Testis (tissue), 3 donors: ENCODE measurements around the gene TLR4. TPM values are rescaled to one million over a fixed set of nuclear protein-coding genes. Genes with fewer than 3 reads are reported as not detected.

Experiments
- DNase-seq: peaks from one replicate; pipeline ENCODE4 v3.0.0-alpha.2; 2019
- H3K27ac ChIP-seq, 2 donors: fragments of 200-600 bp; sonication (generic); one replicate each; pipeline ENCODE4 v1.5.1; 2019
- H3K27me3 ChIP-seq: fragments of 200-600 bp; sonication (generic); one replicate; pipeline ENCODE4 v1.5.1; 2019
- H3K36me3 ChIP-seq: fragments of 200-600 bp; sonication (generic); one replicate; pipeline ENCODE4 v1.5.1; 2017; ENCODE audit warnings: low read depth; ENCODE audit errors: missing control alignments
- H3K4me1 ChIP-seq: fragments of 200-600 bp; sonication (generic); one replicate; pipeline ENCODE4 v1.5.1; 2019
- H3K4me3 ChIP-seq, 2 donors: fragments of 200-600 bp; sonication (generic); one replicate each; pipeline ENCODE4 v1.5.1; 2017 to 2019
- H3K9me3 ChIP-seq: fragments of 200-600 bp; sonication (generic); one replicate; pipeline ENCODE4 v1.5.1; 2017
- CTCF ChIP-seq, 3 experiments: fragments of 450-650 bp in 2 of 3; fragments of 200-600 bp in 1 of 3; sonication (generic) in 1 of 3; IDR thresholded peaks; one replicate each; pipeline ENCODE4 v1.5.1; 2016 to 2019; ENCODE audit warnings: antibody characterized with exemption in 3 of 3, mild to moderate bottlenecking in 2 of 3, moderate library complexity in 1 of 3
- POLR2A ChIP-seq: fragments of 450-650 bp; IDR thresholded peaks from one replicate; pipeline ENCODE4 v1.6.1; 2017; ENCODE audit warnings: antibody characterized with exemption, mild to moderate bottlenecking, moderate library complexity
- WGBS, 2 donors: methylation state at CpG; one replicate each; pipeline ENCODE4 v1.1.5; 2018; 5-methylcytosine and 5-hydroxymethylcytosine counted together
- intact Hi-C: fragments of 100-400 bp; cut with DNase I; formaldehyde crosslinking; loops from one replicate; pipeline ENCODE4 v1.15.1; 2023; ENCODE audit warnings: low total_unique reads
- polyA plus RNA-seq: library from polyadenylated mRNA; stranded (reverse); fragments of 350-450 nt; fragmentation: Illumina TruSeq; extraction: RNeasy Lipid Tissue Mini Kit (QIAGEN cat#74804); gene quantifications from one replicate; pipeline ENCODE4 v1.2.3, GENCODE V29; 2014; ENCODE audit warnings: low read depth, low replicate concordance; ENCODE audit not compliant: insufficient read depth
- total RNA-seq, 2 donors: library from RNA; depleted of rRNA; stranded (reverse); fragments of >200 nt; gene quantifications; one replicate each; pipeline ENCODE4 v1.2.3, GENCODE V29; 2016

TLR4 gene
- total and polyA plus RNA-seq, 3 donors from 2014 or later: 3.7 to 5.0 (median 3.9) TPM

GRCh38 chr9:117720987-117721386 lies 16.8 kb downstream of the TLR4 start:
- Histone ChIP-seq H3K4me1 (no peaks in the 10 kb centered on the region), H3K4me3 (no peak overlapping the region), H3K27me3 (no peaks in the 10 kb centered on the region), H3K36me3 (no peaks in the 10 kb centered on the region), H3K9me3 (no peaks in the 10 kb centered on the region), H3K27ac (no peak overlapping the region)
- intact Hi-C loops: no loop called here
- no peak for TF ChIP-seq CTCF (IDR thresholded peaks at IDR 0.05)
- no peak for TF ChIP-seq POLR2A
- no peak for DNase-seq
- 85 to 94% methylated on average over 2 of the region's 2 CpGs for WGBS, 2 donors

GRCh38 chr9:117722108-117722761 lies 18.0 kb downstream of the TLR4 start:
- WGBS, 2 donors: 64 to 66% methylated on average over 6 of the region's 6 CpGs
- Histone ChIP-seq H3K27ac (no peak overlapping the region), H3K9me3 (no peaks in the 10 kb centered on the region), H3K4me3 (no peak overlapping the region), H3K27me3 (no peaks in the 10 kb centered on the region), H3K36me3 (no peaks in the 10 kb centered on the region), H3K4me1 (no peaks in the 10 kb centered on the region)
- no peak for DNase-seq
- TF ChIP-seq CTCF (IDR thresholded peaks at IDR 0.05): no peak
- no peak for TF ChIP-seq POLR2A
- intact Hi-C loops: no loop called here

- no peaks in the 10 kb centered on the region for H3K9me3 ChIP-seq
- DNase-seq: no peak
- intact Hi-C loops: no loop called here
- no peak overlapping the region for H3K4me3 ChIP-seq
- 62 to 66% methylated on average over 3 of the region's 3 CpGs for WGBS, 2 donors
- H3K27ac ChIP-seq: no peak overlapping the region
- no peaks in the 10 kb centered on the region for H3K4me1 ChIP-seq
- TF ChIP-seq POLR2A (no peak), CTCF (IDR thresholded peaks at IDR 0.05) (no peak)
- no peaks in the 10 kb centered on the region for H3K36me3 ChIP-seq
- no peaks in the 10 kb centered on the region for H3K27me3 ChIP-seq
These were observed 19.9 kb downstream of the TLR4 start for GRCh38 chr9:117723986-117724625.

- H3K4me1 ChIP-seq: no peaks in the 10 kb centered on the region
These were observed 21.3 kb downstream of the TLR4 start for GRCh38 chr9:117725426-117725887.

More at GRCh38 chr9:117725426-117725887, 21.3 kb downstream of the TLR4 start:
- Histone ChIP-seq H3K27me3 (no peaks in the 10 kb centered on the region), H3K4me3 (no peak overlapping the region), H3K9me3 (no peaks in the 10 kb centered on the region), H3K27ac (no peak overlapping the region), H3K36me3 (no peaks in the 10 kb centered on the region)
- DNase-seq: no peak
- TF ChIP-seq CTCF (IDR thresholded peaks at IDR 0.05): no peak
- no peak for TF ChIP-seq POLR2A
- intact Hi-C loops: no loop called here
- 51 to 64% methylated on average over 2 of the region's 2 CpGs for WGBS, 2 donors
